KOPT-K1 (cell line): ENCODE measurements around the gene GTF2E1.

ENCODE experiments used
- H3K27ac ChIP-seq: fragments of 200-600 bp; sonication (generic); 2 replicates; pipeline ENCODE4 v1.5.1; 2016; ENCODE audit warnings: antibody characterized with exemption, mild to moderate bottlenecking, low read depth, low read length; ENCODE audit not compliant: poor library complexity, severe bottlenecking
- H3K36me3 ChIP-seq: fragments of 200-600 bp; sonication (generic); 2 replicates; pipeline ENCODE4 v1.5.1; 2017; ENCODE audit warnings: antibody characterized with exemption, mild to moderate bottlenecking, low read length, moderate library complexity; ENCODE audit not compliant: insufficient read depth
- H3K9me3 ChIP-seq: fragments of 200-600 bp; sonication (generic); 2 replicates; pipeline ENCODE4 v1.5.1; 2017; ENCODE audit warnings: antibody characterized with exemption, low read length, mild to moderate bottlenecking; ENCODE audit not compliant: insufficient read depth, poor library complexity, severe bottlenecking

The GTF2E1 gene

GRCh38 chr3:120801484-120801883, 58.9 kb downstream of the GTF2E1 start:
- H3K27ac ChIP-seq = no peak overlapping the region
- H3K9me3 ChIP-seq = no peaks in the 10 kb centered on the region
- no peaks in the 10 kb centered on the region for H3K36me3 ChIP-seq

- H3K27ac ChIP-seq = no peak overlapping the region
- no peaks in the 10 kb centered on the region for H3K36me3 ChIP-seq
- H3K9me3 ChIP-seq = no peaks in the 10 kb centered on the region
These were observed 60.4 kb downstream of the GTF2E1 start for GRCh38 chr3:120802916-120803315.

GRCh38 chr3:120816728-120817127, 74.2 kb downstream of the GTF2E1 start:
- H3K27ac ChIP-seq = no peak overlapping the region
- no peaks in the 10 kb centered on the region for H3K36me3 ChIP-seq
- no peaks in the 10 kb centered on the region for H3K9me3 ChIP-seq

GRCh38 chr3:120820748-120821147, 78.2 kb downstream of the GTF2E1 start:
- Histone ChIP-seq H3K27ac (no peak overlapping the region), H3K36me3 (no peaks in the 10 kb centered on the region), H3K9me3 (no peaks in the 10 kb centered on the region)

GRCh38 chr3:120821426-120821825, 78.9 kb downstream of the GTF2E1 start:
- H3K27ac ChIP-seq = no peak overlapping the region
- no peaks in the 10 kb centered on the region for H3K9me3 ChIP-seq

GRCh38 chr3:120823156-120823555, 80.6 kb downstream of the GTF2E1 start:
- Histone ChIP-seq H3K9me3 (no peaks in the 10 kb centered on the region), H3K27ac (no peak overlapping the region), H3K36me3 (no peaks in the 10 kb centered on the region)

More at GRCh38 chr3:120821426-120821825, 78.9 kb downstream of the GTF2E1 start:
- H3K36me3 ChIP-seq = no peaks in the 10 kb centered on the region

GRCh38 chr3:120824613-120825012, 82.1 kb downstream of the GTF2E1 start:
- H3K27ac ChIP-seq = no peak overlapping the region
- no peaks in the 10 kb centered on the region for H3K36me3 ChIP-seq
- H3K9me3 ChIP-seq = no peaks in the 10 kb centered on the region

GRCh38 chr3:120828796-120829195, 86.3 kb downstream of the GTF2E1 start:
- H3K27ac ChIP-seq = no peak overlapping the region
- no peaks in the 10 kb centered on the region for H3K9me3 ChIP-seq
- no peaks in the 10 kb centered on the region for H3K36me3 ChIP-seq

- H3K36me3 ChIP-seq = no peaks in the 10 kb centered on the region
- H3K9me3 ChIP-seq = no peaks in the 10 kb centered on the region
- H3K27ac ChIP-seq = no peak overlapping the region
These were observed 88.5 kb downstream of the GTF2E1 start for GRCh38 chr3:120831066-120831465.
